Ovary (tissue), 3 donors: ENCODE measurements around the gene PXT1.

ENCODE experiments used
- CTCF ChIP-seq, 3 donors: fragments of 450-650 bp in 2 of 3; fragments of 200-600 bp in 1 of 3; IDR thresholded peaks; one replicate each; pipeline versions ENCODE4 v1.5.1 to v1.8.0; 2016 to 2022; ENCODE audit warnings: antibody characterized with exemption in 3 of 3, mild to moderate bottlenecking in 1 of 3
- EP300 ChIP-seq: sonication (generic); formaldehyde crosslinking; IDR thresholded peaks from one replicate; pipeline ENCODE4 v1.6.1; 2017; ENCODE audit warnings: antibody characterized with exemption
- POLR2A ChIP-seq: fragments of 450-650 bp; IDR thresholded peaks from one replicate; pipeline ENCODE4 v1.6.1; 2017; ENCODE audit warnings: antibody characterized with exemption, mild to moderate bottlenecking, moderate library complexity
- donor health status: DM: no; HTN: no; CAD: no.

GRCh38 chr6:36353411-36353915, 89.2 kb downstream of the PXT1 start:
- TF ChIP-seq CTCF (IDR thresholded peaks at IDR 0.05) (no peak), POLR2A (no peak), EP300 (no peak)
